A673 (cell line): ENCODE measurements around the gene MYO1H.

Source experiments
- CTCF ChIP-seq: fragments of 300-800, 200-600 bp; sonication (generic); conservative IDR thresholded peaks from 2 replicates; pipeline ENCODE4 v1.5.1; 2017; ENCODE audit warnings: low read depth, mild to moderate bottlenecking, antibody characterized with exemption, low read length, moderate library complexity, mixed read lengths
- EZH2 ChIP-seq: fragments of 200-600 bp; sonication (generic); IDR thresholded peaks from 2 replicates; pipeline ENCODE4 v1.6.1; 2017; ENCODE audit warnings: borderline replicate concordance, low read depth, mild to moderate bottlenecking, mixed read lengths, antibody characterized with exemption, low read length; ENCODE audit not compliant: poor library complexity, severe bottlenecking

GRCh38 chr12:109436188-109436560, 88.5 kb downstream of the MYO1H start:
- TF ChIP-seq CTCF (no peak), EZH2 (no peak)
